CD4-positive, alpha-beta T cell treated with Interleukin-10 for 1 hour (primary cell): ENCODE results near the gene SEC23IP.
A peak's percentile ranks its signal among the peaks of the same experiment; 100 is the strongest.
"Not testable (repeated sequence)": the region's sequence is repeated elsewhere in the genome, so short reads cannot be mapped to it uniquely, and the experiment has no call there.

Source experiments
- DNase-seq: peaks from one replicate; pipeline ENCODE4 v3.0.0-alpha.2; 2020

SEC23IP gene

GRCh38 chr10:119883901-119884611, 8.5 kb upstream of the SEC23IP start:
- not testable (repeated sequence) for DNase-seq

DNA sequence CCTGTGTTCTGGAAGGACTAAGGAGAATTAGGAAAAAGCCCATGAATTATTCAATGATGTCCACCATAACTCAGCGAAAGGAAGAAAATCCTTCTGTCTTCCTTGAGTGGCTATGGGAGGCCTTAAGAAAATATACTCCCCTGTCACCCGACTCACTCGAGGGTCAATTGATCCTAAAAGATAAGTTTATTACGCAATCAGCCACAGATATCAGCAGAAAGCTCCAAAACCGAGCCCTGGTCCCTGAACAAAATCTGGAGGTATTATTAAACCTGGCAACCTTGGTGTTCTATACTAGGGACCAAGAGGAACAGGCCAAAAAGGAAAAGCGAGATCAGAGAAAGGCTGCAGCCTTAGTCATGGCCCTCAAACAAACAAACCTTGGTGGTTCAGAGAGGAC, 6.5 kb upstream of the SEC23IP start:
- DNase-seq = not testable (repeated sequence)

- not testable (repeated sequence) for DNase-seq
Measured at GRCh38 chr10:119888715-119889114, 3.8 kb upstream of the SEC23IP start.

DNA sequence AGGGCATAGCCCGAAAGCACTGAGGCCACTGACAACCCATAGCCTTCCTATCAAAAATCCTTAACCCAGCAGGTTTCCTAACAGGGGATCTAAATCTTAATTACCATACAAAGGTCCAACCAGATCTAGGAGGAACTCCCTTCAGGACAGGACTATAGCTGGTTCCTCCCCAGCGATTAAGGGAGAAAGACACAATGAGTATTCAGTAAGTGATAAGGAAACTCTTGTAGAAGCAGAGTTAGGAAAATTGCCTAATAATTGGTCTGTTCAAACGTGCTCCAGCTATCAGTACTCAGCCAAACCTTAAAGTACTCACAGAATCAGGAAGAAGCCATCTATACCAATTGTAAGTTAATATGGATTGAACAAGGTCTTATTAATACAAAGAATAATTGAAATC, 3.3 kb upstream of the SEC23IP start:
- not testable (repeated sequence) for DNase-seq

DNA sequence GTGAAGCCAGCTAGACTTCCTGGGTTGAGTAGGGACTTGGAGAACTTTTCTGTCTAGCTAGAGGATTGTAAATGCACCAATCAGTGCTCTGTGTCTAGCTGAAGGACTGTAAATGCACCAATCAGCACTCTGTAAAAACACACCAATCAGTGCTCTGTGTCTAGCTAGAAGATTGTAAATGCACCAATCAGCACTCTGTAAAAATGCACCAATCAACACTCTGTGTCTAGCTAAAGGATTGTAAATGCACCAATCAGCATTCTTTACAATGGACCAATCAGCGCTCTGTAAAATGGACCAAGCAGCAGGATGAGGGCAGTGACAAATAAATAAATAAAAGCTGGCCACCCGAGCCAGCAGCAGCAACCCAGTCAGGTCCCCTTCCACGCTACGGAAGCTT, 2.2 kb upstream of the SEC23IP start:
- peak; percentile 14 for DNase-seq

- DNase-seq = not testable (repeated sequence)
Measured at GRCh38 chr10:119891849-119892187, 712 bp upstream of the SEC23IP start.

DNA sequence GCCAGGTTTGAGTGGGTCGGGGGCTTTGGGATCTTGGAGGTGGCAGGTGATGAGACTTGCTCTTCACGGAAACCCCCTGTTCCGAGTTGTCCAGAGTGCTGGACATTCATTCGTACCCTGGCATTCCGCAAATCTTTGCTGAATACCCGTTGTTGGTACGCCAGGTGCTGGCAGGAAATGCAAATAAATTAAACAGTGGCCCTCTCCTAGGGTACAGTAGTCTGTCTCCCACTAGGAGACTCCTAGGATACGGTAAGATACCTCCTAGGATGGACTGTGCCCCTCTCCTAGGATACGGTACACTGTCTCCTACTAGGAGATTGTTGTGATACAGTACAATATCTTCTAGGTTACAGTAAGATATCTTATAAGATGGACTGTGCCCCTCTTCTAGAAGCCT, 544 bp downstream of the SEC23IP start:
- no peak for DNase-seq

- no peak for DNase-seq
Measured at GRCh38 chr10:119893845-119894427, 1.4 kb downstream of the SEC23IP start.

GRCh38 chr10:119896061-119896655, 3.6 kb downstream of the SEC23IP start:
- DNase-seq = no peak

- DNase-seq = no peak
Measured at GRCh38 chr10:119896937-119897770, 4.6 kb downstream of the SEC23IP start.

GRCh38 chr10:119898577-119898976, 6.0 kb downstream of the SEC23IP start:
- DNase-seq = no peak

DNA sequence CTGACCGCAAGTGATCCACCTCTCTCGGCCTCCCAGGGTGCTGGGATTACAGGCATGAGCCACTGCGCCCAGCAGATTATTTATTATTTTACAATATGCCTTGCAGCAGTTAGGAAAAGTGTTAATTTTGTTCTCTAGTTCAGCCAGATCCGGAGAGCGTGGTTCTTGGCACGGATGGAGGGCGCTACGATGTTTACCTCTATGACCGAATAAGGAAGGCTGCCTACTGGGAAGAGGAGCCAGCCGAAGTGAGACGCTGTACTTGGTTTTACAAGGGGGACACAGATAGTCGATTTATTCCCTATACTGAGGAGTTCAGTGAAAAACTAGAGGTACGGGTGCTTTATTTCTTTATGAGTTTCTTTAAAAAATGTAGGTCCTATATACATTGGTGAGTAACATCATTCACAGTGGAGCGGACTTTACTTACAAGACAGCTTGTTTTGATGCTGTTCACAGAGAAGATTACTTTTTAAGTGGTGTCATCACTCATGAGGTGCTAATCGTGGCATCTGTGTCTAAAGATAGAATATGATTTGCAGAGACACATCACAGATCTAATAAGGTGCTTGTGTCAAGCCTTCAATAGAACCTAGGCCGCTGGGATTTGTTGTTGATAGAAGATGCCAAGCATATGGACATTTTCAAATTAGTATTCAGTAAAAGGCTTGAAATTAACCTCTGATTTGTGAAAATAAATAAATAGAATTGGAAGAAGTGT, 11.6 kb downstream of the SEC23IP start:
- no peak for DNase-seq

DNA sequence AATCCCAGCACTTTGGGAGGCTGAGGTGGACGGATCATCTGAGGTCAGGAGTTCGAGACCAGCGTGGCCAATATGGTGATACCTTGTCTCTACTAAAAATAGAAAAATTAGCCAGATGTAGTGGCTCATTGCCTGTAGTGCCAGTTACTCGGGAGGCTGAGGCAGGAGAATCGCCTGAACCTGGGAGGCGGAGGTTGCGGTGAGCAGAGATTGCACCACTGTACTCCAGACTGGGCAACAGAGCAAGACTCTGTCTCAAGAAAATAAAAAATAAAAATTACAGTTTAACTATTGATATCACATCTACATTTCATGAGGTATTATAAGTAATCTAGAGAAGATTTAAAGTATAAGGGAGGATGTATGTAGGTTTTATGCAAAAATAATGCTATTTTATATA, 15.2 kb downstream of the SEC23IP start:
- not testable (repeated sequence) for DNase-seq

GRCh38 chr10:119908166-119908565, 15.6 kb downstream of the SEC23IP start:
- no peak for DNase-seq

DNA sequence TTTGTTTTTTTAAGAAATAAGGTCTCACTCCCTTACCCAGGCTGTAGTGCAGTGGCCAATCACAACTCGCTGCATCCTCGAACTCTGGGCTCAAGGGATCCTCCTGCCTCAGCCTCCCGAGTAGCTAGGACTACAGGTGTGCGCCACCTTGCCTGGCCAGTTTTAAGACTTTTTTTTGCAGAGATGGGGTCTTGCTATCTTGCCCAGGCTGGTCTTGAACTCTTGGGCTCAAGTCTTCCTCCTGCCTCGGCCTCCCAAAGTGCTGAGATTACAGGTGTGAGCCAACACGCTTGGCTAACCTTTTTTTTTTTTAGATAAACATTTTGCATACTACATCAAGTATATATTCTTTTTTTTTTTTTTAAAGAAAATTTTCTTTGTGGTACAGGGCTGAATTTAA, 18.2 kb downstream of the SEC23IP start:
- DNase-seq = no peak

DNA sequence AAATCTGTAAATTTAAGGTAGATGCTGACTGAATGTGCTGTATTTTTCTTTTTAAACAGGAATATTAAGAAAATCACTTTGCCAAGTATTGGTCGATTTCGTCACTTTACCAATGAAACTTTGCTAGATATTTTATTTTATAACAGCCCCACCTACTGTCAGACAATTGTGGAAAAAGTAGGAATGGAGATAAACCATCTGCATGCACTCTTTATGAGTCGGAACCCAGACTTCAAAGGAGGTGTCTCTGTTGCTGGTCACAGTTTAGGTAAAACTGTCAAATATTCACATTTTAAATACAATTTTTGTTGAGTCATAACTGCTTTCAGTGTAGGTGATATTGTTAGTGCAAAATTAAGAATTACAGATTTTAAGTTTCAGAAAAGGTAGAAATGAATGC, 25.2 kb downstream of the SEC23IP start:
- DNase-seq = no peak

- no peak for DNase-seq
Measured at GRCh38 chr10:119919271-119919670, 26.7 kb downstream of the SEC23IP start.

DNA sequence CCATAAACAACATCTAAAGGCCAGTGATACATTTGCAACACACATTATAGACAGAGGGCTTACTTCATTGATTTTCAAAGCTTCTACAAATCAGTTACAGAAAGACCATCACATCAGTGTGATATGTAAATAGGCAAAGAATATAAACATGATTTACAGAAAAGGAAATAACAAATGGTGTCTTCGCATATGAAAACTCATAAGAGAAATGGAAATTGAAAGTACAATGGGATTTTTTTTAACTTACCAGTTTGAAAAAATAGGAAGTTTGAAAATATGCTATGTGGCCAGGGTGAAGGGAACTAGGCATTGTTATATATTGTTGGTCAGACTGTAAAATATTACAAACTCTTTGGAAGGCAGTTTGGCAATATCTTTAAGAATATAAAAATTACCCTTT, 27.3 kb downstream of the SEC23IP start:
- no peak for DNase-seq

DNA sequence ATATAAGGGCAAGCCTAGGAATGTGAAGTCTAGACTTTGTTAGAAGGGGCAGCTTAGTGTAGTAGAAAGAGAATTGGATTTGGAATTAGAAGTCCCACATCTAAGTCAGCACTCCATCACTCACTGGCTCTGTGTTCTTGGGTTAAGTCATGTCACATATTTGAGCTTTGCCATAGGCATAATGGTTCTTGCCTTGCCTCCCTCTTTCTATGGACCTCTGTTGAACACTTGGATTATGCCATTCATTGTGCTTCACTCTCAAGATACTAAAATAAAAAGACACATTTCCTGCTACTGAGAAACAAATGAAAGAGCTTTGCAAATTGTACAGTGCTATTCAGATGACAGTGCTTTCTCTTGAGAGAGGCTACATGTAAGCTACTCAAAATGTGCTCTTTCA, 35.9 kb downstream of the SEC23IP start:
- no peak for DNase-seq

GRCh38 chr10:119931871-119932270, 39.3 kb downstream of the SEC23IP start:
- DNase-seq = no peak

DNA sequence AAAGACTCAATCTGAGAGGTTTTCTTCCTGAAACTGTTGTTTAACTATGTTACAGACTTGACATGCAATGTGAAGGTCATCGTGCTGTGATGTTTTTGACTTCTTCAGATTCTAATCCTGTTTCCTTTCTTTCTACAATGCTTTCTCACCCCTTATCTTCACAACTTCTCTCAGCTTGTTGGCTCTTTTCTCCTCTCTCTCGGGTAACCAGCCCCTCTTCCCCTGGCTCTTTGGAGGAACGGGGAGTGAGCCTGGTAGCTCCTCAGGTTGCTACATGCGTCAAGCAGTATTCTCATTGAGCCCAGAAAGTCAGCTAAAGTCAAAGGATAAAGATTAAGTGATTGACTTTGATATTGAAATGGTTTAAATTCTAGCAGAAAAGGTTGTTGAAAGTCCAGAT, 40.1 kb downstream of the SEC23IP start:
- DNase-seq = no peak

GRCh38 chr10:119933179-119933578, 40.6 kb downstream of the SEC23IP start:
- no peak for DNase-seq

GRCh38 chr10:119940487-119940886, 48.0 kb downstream of the SEC23IP start:
- no peak for DNase-seq
